ENCODE results near the gene SAMD4A. TPM values are rescaled to one million over a fixed set of nuclear protein-coding genes. Genes with fewer than 3 reads are reported as not detected.

The SAMD4A gene
- total and polyA plus RNA-seq, 2 of the 4 experiments (the other 2 are of a cell fraction) = 22.9 to 38.2 TPM

GRCh38 chr14:54758041-54758440, 191.1 kb downstream of the SAMD4A start:
- Histone ChIP-seq H2BK120ac (ENCODE audit: low read depth, low read length) (no peak overlapping the region), H2BK15ac (ENCODE audit: low read depth, low read length) (no peak overlapping the region), H2AK9ac (replicated peaks; ENCODE audit: low read depth, low read length, poor library complexity) (no peak overlapping the region), H3K9me3 (ENCODE audit: control insufficient read depth, insufficient read depth, low read length) (no peaks in the 10 kb centered on the region), H3K9me1 (ENCODE audit: insufficient read depth, low read length) (peaks cover 32% of the 10 kb centered on the region), H3K27ac (ENCODE audit: insufficient read depth, low read length) (no peak overlapping the region), H3K79me1 (ENCODE audit: low read depth in 1 of 2, low read length in 2 of 2) (peaks cover 49 to 67% of the 10 kb centered on the region in 2 experiments), H3K4me3 (ENCODE audit: insufficient read depth, low read depth, low read length) (no peak overlapping the region), H3K4ac (ENCODE audit: low read depth, low read length) (no peak overlapping the region), H2BK20ac (ENCODE audit: low read depth, low read length) (no peak overlapping the region), H3K14ac (replicated peaks; ENCODE audit: low read depth, low read length) (no peak overlapping the region), H3K9ac (ENCODE audit: low read depth, low read length) (no peak overlapping the region), H2AK5ac (ENCODE audit: low read depth, low read length) (no peak overlapping the region), H4K8ac (ENCODE audit: low read depth in 2 of 2, low read length in 2 of 2) (no peak overlapping the region), H4K5ac (ENCODE audit: low read depth, low read length) (no peak overlapping the region), H4K20me1 (ENCODE audit: insufficient read depth, low read length) (no peaks in the 10 kb centered on the region), H3K23ac (ENCODE audit: low read depth, low read length) (no peak overlapping the region), H3K56ac (ENCODE audit: extremely low read depth, insufficient read depth, low read length) (no peak overlapping the region), H3K18ac (ENCODE audit: low read depth, low read length) (no peak overlapping the region), H3K27me3 (ENCODE audit: control insufficient read depth, insufficient read depth, low read length) (no peaks in the 10 kb centered on the region), H4K91ac (ENCODE audit: insufficient read depth, low read depth, low read length) (no peak overlapping the region), H2AFZ (replicated peaks; ENCODE audit: low read length, poor library complexity) (no peak overlapping the region), H3K4me1 (ENCODE audit: control insufficient read depth, insufficient read depth, low read length) (peaks cover 9% of the 10 kb centered on the region), H3K36me3 (ENCODE audit: control insufficient read depth, insufficient read depth, low read length) (peaks cover 59% of the 10 kb centered on the region), H2BK5ac (ENCODE audit: low read depth, low read length, poor library complexity, severe bottlenecking) (no peak overlapping the region), H3K4me2 (ENCODE audit: low read depth, low read length) (no peak overlapping the region)
- ATAC-seq (ENCODE audit: low read depth) (no peak), DNase-seq (no peak)
- in situ Hi-C loops (cut with MboI; ENCODE audit: low sequenced_read_pairs) (no loop called here), dilution Hi-C loops (cut with HindIII; ENCODE audit: low sequenced_read_pairs, unreplicated experiment) (no loop called here), intact Hi-C loops (cut with micrococcal nuclease) (no loop called here)
- ChIA-PET POLR2A (ENCODE audit: unreplicated experiment) (no interaction called here), CTCF (no interaction called here)
- no CpG with 5 or more reads among the region's 9 CpGs for WGBS, 2 experiments (ENCODE audit: extremely low coverage in 2 of 2, insufficient read length in 1 of 2)
- no peak for TF ChIP-seq RFX5 (IDR thresholded peaks at IDR 0.05; ENCODE audit: low read depth, low read length)
- BruUV-seq (replicated peaks) = no TSS peak
